ENCODE results near the gene KCNK4. TPM values are rescaled to one million over a fixed set of nuclear protein-coding genes. Genes with fewer than 3 reads are reported as not detected.
"Not testable (repeated sequence)": the region's sequence is repeated elsewhere in the genome, so short reads cannot be mapped to it uniquely, and the experiment has no call there.

The KCNK4 gene
- total and polyA plus RNA-seq, 4 donors, result 0.09 TPM; not detected in 3

- no peak for TF ChIP-seq CTCF (IDR thresholded peaks at IDR 0.05; ENCODE audit: control extremely low read depth, extremely low read depth)
- DNase-seq (no peak), ATAC-seq (ENCODE audit: insufficient read depth, low FRiP score) (no peak)
- Histone ChIP-seq H3K36me3 (ENCODE audit: control insufficient read depth in 4 of 4, insufficient read depth in 4 of 4, low read length in 4 of 4) (peaks cover 0 to 23% (median 6%) of the 10 kb centered on the region in 4 donors), H3K4me3 (no peak overlapping the region), H3K9ac (ENCODE audit: insufficient read depth in 1 of 2, low read length in 2 of 2) (no peak overlapping the region), H3K4me1 (ENCODE audit: control insufficient read depth in 5 of 5, insufficient read depth in 5 of 5, low read length in 5 of 5) (peaks cover 0 to 12% (median 3%) of the 10 kb centered on the region in 5 donors), H3K27ac (ENCODE audit: low read depth in 1 of 2, low read length in 1 of 2) (peak overlapping the region in 1 of 2 donors; percentile 28), H3K27me3 (ENCODE audit: control insufficient read depth in 3 of 3, insufficient read depth in 3 of 3, low read length in 2 of 3) (no peaks in the 10 kb centered on the region), H3K9me3 (ENCODE audit: control insufficient read depth in 4 of 4, insufficient read depth in 3 of 4, low read length in 3 of 4) (no peaks in the 10 kb centered on the region)
- 86 to 87% methylated on average over 10 to 19 of the region's 19 CpGs for WGBS, 2 donors
Observed at GRCh38 chr11:64314146-64314804, 23.2 kb downstream of the KCNK4 start.

GRCh38 chr11:64314805-64315561 is 23.9 kb downstream of the KCNK4 start:
- no peak for ATAC-seq (ENCODE audit: insufficient read depth, low FRiP score)
- Histone ChIP-seq H3K27ac (ENCODE audit: low read depth in 1 of 2, low read length in 1 of 2) (no peak overlapping the region), H3K27me3 (ENCODE audit: control insufficient read depth in 3 of 3, insufficient read depth in 3 of 3, low read length in 2 of 3) (no peaks in the 10 kb centered on the region), H3K9ac (ENCODE audit: insufficient read depth in 1 of 2, low read length in 2 of 2) (no peak overlapping the region), H3K36me3 (ENCODE audit: control insufficient read depth in 4 of 4, insufficient read depth in 4 of 4, low read length in 4 of 4) (peaks cover 0 to 23% (median 6%) of the 10 kb centered on the region in 4 donors), H3K9me3 (ENCODE audit: control insufficient read depth in 4 of 4, insufficient read depth in 3 of 4, low read length in 3 of 4) (no peaks in the 10 kb centered on the region), H3K4me1 (ENCODE audit: control insufficient read depth in 5 of 5, insufficient read depth in 5 of 5, low read length in 5 of 5) (peaks cover 0 to 16% (median 3%) of the 10 kb centered on the region in 5 donors), H3K4me3 (no peak overlapping the region)
- TF ChIP-seq CTCF (IDR thresholded peaks at IDR 0.05; ENCODE audit: control extremely low read depth, extremely low read depth), result no peak
- no peak for DNase-seq
- 92 to 95% methylated on average over 24 of the region's 24 CpGs for WGBS, 2 donors

GRCh38 chr11:64315667-64316526 is 24.8 kb downstream of the KCNK4 start:
- DNase-seq; H3K27me3 ChIP-seq (ENCODE audit: control insufficient read depth in 3 of 3, insufficient read depth in 3 of 3, low read length in 2 of 3); H3K9me3 ChIP-seq (ENCODE audit: control insufficient read depth in 4 of 4, insufficient read depth in 3 of 4, low read length in 3 of 4); ATAC-seq (ENCODE audit: insufficient read depth, low FRiP score); H3K4me3 ChIP-seq; H3K9ac ChIP-seq (ENCODE audit: insufficient read depth in 1 of 2, low read length in 2 of 2): not testable (repeated sequence)
- Histone ChIP-seq H3K4me1 (ENCODE audit: control insufficient read depth in 5 of 5, insufficient read depth in 5 of 5, low read length in 5 of 5) (peaks cover 0 to 16% (median 3%) of the 10 kb centered on the region in 5 donors), H3K27ac (ENCODE audit: low read depth in 1 of 2, low read length in 1 of 2) (peak overlapping the region in 1 of 2 donors; percentile 55), H3K36me3 (ENCODE audit: control insufficient read depth in 4 of 4, insufficient read depth in 4 of 4, low read length in 4 of 4) (peaks cover 0 to 28% (median 6%) of the 10 kb centered on the region in 4 donors)
- 83 to 92% methylated on average over 24 to 25 of the region's 25 CpGs for WGBS, 2 donors

All from lung (tissue), 12 donors.